HepG2 (cell line): Measurements from ENCODE around the gene GLIS1. TPM values are rescaled to one million over a fixed set of nuclear protein-coding genes. Genes with fewer than 3 reads are reported as not detected.

ENCODE experiments used
- ZNF256 ChIP-seq: sonication (generic); formaldehyde crosslinking; conservative IDR thresholded peaks from 2 replicates; pipeline ENCODE4 v1.4.0; 2020; ENCODE audit warnings: missing genetic modification reagents
- ZNF280B ChIP-seq: sonication (generic); formaldehyde crosslinking; IDR thresholded peaks from 2 replicates; pipeline ENCODE4 v1.5.0; 2020; ENCODE audit warnings: missing genetic modification reagents, mild to moderate bottlenecking, borderline replicate concordance
- ZNF510 ChIP-seq: sonication (generic); formaldehyde crosslinking; IDR thresholded peaks from 2 replicates; pipeline ENCODE4 v1.4.0; 2020; ENCODE audit warnings: low read depth, mild to moderate bottlenecking, missing genetic modification reagents
- ZNF777 ChIP-seq: sonication (generic); formaldehyde crosslinking; IDR thresholded peaks from 2 replicates; pipeline ENCODE4 v1.4.0; 2020; ENCODE audit warnings: missing genetic modification reagents
- polyA plus RNA-seq, 8 experiments: library from polyadenylated mRNA; depleted of rRNA in 3 of 8; stranded (reverse) in 7 of 8; unstranded in 1 of 8; fragments of >200 nt; fragmentation: Illumina TruSeq in 4 of 8; extraction: Trizol in 4 of 8; gene quantifications; 2 replicates each; pipeline versions ENCODE4 v1.2.1 to v1.2.3, GENCODE V29; 2011 to 2016; ENCODE audit warnings: low read depth in 4 of 8, missing spikeins in 1 of 8, mixed read lengths in 1 of 8; ENCODE audit not compliant: insufficient read depth in 1 of 8
- total RNA-seq, 5 experiments: library from RNA; depleted of rRNA; stranded (reverse); fragments of >200 nt; fragmentation: Illumina TruSeq; extraction: Trizol; gene quantifications; 2 replicates each; pipeline ENCODE4 v1.2.3, GENCODE V29; 2016; ENCODE audit warnings: low read depth in 1 of 5
- TF ChIP-seq, protein P1 (sequence below): sonication (generic); formaldehyde crosslinking; IDR thresholded peaks from 2 replicates; pipeline ENCODE4 v1.4.0; 2020; ENCODE audit warnings: mild to moderate bottlenecking, missing genetic modification reagents

Gene GLIS1
- total and polyA plus RNA-seq, 2 of the 13 experiments (the other 11 are each of a cell fraction or from before 2014, with no cell fraction given) = 0.03 TPM; not detected in 1

DNA sequence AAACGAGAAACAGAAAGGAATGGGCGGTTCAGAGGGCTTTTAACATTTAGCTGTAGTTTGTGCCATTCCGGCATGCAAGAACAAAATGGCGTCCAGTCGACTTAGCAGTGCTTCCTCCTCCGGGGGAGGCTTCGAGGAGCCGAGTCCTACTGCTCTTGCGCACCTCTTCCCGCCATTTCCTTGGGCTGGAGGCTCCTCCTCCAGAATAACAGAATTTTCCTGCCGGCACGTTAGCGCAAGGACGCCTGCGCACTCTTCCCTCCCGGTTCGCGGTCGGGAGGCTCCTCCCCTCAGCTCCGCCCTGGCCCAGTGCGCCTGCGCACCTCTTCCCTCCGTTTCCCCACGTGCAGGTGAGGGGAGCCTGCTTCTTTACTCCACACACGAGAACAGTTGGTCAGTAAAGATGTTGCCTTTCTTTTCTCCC is 278.7 kb downstream of the GLIS1 start (continued):
- TF ChIP-seq ZNF280B (no peak), ZNF777 (no peak), ZNF256 (CRISPR knock-in tag) (no peak), ZNF510 (CRISPR knock-in tag) (no peak)
- TF ChIP-seq, protein P1, sequence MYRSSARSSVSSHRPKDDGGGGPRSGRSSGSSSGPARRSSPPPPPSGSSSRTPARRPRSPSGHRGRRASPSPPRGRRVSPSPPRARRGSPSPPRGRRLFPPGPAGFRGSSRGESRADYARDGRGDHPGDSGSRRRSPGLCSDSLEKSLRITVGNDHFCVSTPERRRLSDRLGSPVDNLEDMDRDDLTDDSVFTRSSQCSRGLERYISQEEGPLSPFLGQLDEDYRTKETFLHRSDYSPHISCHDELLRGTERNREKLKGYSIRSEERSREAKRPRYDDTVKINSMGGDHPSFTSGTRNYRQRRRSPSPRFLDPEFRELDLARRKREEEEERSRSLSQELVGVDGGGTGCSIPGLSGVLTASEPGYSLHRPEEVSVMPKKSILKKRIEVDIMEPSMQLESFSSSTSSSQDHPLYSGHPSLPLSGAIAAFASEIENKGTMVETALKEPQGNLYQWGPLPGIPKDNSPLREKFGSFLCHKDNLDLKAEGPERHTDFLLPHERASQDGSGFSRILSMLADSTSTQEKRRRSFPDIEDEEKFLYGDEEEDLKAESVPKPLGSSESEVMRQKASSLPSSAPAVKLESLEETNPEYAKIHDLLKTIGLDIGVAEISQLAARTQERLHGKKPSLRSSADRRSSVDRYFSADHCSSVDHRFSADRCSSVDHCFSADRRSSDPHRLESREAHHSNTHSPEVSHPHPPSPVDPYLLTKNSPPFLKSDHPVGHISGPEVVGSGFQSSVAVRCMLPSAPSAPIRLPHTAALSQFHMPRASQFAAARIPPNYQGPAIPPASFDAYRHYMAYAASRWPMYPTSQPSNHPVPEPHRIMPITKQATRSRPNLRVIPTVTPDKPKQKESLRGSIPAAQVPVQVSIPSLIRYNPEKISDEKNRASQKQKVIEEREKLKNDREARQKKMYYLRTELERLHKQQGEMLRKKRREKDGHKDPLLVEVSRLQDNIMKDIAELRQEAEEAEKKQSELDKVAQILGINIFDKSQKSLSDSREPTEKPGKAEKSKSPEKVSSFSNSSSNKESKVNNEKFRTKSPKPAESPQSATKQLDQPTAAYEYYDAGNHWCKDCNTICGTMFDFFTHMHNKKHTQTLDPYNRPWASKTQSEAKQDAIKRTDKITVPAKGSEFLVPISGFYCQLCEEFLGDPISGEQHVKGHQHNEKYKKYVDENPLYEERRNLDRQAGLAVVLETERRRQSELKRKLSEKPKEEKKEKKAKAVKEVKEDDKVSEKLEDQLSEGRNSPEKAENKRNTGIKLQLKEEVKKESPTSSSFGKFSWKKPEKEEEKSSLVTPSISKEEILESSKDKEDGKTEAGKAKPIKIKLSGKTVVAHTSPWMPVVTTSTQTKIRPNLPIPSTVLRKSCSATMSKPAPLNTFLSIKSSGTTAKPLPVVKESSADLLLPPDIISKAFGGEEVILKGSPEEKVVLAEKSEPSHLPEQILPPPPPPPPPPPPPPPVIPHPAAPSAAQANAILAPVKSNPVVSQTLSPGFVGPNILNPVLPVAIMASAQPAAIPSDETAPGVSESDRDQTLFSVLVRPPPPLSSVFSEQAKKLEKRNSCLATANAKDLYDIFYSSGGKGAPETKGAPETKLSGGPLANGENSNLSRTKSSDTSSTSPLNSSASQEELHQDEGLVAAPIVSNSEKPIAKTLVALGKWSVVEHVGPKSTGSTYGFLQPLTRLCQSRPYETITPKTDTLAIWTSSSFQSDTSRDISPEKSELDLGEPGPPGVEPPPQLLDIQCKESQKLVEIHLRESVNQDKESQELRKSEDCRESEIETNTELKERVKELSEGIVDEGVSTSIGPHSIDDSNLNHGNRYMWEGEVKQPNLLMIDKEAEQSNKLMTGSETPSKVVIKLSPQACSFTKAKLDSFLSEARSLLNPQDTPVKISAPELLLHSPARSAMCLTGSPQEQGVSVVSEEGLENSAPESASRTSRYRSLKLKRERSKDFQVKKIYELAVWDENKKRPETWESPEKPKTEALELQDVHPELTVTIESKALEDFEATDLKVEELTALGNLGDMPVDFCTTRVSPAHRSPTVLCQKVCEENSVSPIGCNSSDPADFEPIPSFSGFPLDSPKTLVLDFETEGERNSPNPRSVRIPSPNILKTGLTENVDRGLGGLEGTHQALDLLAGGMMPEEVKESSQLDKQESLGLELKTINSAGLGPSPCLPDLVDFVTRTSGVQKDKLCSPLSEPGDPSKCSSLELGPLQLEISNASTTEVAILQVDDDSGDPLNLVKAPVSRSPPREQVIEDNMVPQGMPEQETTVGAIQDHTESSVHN (CRISPR knock-in tag) = no peak
- TF ChIP-seq, all 625 proteins: peak for 0
